Large intestine (tissue), 3 donors: Measurements from ENCODE around the gene TAAR6. TPM values are rescaled to one million over a fixed set of nuclear protein-coding genes. Genes with fewer than 3 reads are reported as not detected.

Experiments
- DNase-seq, 2 donors: peaks; one replicate each; pipeline versions ENCODE4 v3.0.0 to v3.0.0-alpha.2; 2013
- H3K27ac ChIP-seq: one replicate; pipeline ENCODE4 v1.5.1; 2013; ENCODE audit warnings: low read length
- H3K27me3 ChIP-seq: 2 replicates; pipeline ENCODE4 v1.6.1; 2013; ENCODE audit warnings: low read length; ENCODE audit not compliant: control insufficient read depth, insufficient read depth
- H3K36me3 ChIP-seq: 2 replicates; pipeline ENCODE4 v1.6.1; 2013; ENCODE audit warnings: low read length; ENCODE audit not compliant: control insufficient read depth, insufficient read depth
- H3K4me1 ChIP-seq: one replicate; pipeline ENCODE4 v1.6.1; 2013; ENCODE audit warnings: low read length; ENCODE audit not compliant: control insufficient read depth, insufficient read depth
- H3K4me3 ChIP-seq: one replicate; pipeline ENCODE4 v1.5.1; 2013; ENCODE audit warnings: low read length
- H3K9me3 ChIP-seq: one replicate; pipeline ENCODE4 v1.6.1; 2013; ENCODE audit warnings: mild to moderate bottlenecking, low read depth, low read length, moderate library complexity; ENCODE audit not compliant: control insufficient read depth
- WGBS: methylation state at CpG from one replicate; pipeline ENCODE4 v1.1.5; 2013; ENCODE audit warnings: low lambda C conversion rate; ENCODE audit not compliant: insufficient coverage; 5-methylcytosine and 5-hydroxymethylcytosine counted together
- polyA plus RNA-seq: library from polyadenylated mRNA; unstranded; fragments of 120-200 nt; gene quantifications from one replicate; pipeline ENCODE4 v1.2.1, GENCODE V29; 2013

The TAAR6 gene
- polyA plus RNA-seq, 1 donor = not detected

GRCh38 chr6:132612449-132613108, 42.5 kb downstream of the TAAR6 start:
- Histone ChIP-seq H3K27ac (peak overlapping the region; percentile 64), H3K4me1 (peaks cover 19% of the 10 kb centered on the region), H3K9me3 (no peaks in the 10 kb centered on the region), H3K27me3 (no peaks in the 10 kb centered on the region), H3K36me3 (no peaks in the 10 kb centered on the region), H3K4me3 (no peak overlapping the region)
- WGBS = 80% methylated on average over 1 of the region's 4 CpGs
- DNase-seq = peak; percentile 38 to 83

DNA sequence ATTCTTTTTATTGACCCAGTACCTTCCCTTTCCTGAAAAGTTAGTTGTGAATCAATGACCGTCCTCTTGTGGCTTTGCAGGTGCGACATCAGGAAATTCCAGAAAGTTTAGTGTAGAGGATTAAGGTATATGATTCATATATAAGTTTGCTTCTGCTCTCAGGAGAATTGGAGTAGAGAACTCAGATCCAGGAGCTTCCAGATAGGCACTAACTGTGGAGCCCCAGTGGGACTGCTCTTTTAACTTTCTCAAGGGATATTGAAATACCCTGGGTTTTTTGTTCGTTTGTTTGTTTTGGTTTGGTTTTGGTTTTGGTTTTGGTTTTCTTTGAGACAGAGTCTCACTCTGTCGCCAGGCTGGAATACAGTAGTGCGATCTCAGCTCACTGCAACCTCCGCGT, 44.4 kb downstream of the TAAR6 start:
- H3K9me3 ChIP-seq = no peaks in the 10 kb centered on the region
- H3K27me3 ChIP-seq = no peaks in the 10 kb centered on the region
- no peak overlapping the region for H3K4me3 ChIP-seq
- no peak overlapping the region for H3K27ac ChIP-seq
- DNase-seq = no peak
- WGBS = no CpG with 5 or more reads among the region's 7 CpGs
- peaks cover 13% of the 10 kb centered on the region for H3K4me1 ChIP-seq
- no peaks in the 10 kb centered on the region for H3K36me3 ChIP-seq

DNA sequence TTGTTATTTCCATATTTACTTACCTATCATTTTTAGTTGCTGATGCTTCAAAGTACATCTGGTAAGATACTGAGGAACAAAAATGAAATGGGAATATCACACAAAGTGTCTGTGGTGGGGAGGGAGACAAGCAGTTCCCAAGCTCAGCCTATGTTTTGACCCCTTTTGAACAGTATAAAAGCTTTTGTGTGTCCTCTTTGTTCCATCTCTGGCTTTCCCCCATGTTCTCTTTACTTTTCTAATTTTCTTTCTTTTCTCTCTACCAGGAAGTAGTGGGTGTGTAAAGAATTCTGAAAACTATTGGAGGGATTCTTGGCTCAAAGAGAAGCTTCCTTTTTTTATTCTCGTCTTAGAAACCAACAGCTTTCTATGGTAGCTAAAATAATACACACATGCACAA, 46.6 kb downstream of the TAAR6 start:
- no peaks in the 10 kb centered on the region for H3K27me3 ChIP-seq
- no peak for DNase-seq
- no peak overlapping the region for H3K27ac ChIP-seq
- H3K4me3 ChIP-seq = no peak overlapping the region
- H3K9me3 ChIP-seq = no peaks in the 10 kb centered on the region
- H3K4me1 ChIP-seq = peaks cover 11% of the 10 kb centered on the region
- H3K36me3 ChIP-seq = no peaks in the 10 kb centered on the region
- 88% methylated on average over 1 of the region's 1 CpG for WGBS

Other genes starting within 250 kb of the TAAR6 start
- gene MOXD1, start 168.8 kb upstream of the TAAR6 start, polyA plus RNA-seq = 13.6 TPM
- gene STX7, start 57.2 kb upstream of the TAAR6 start, polyA plus RNA-seq = 78.6 TPM
- gene TAAR9, start 32.0 kb upstream of the TAAR6 start, polyA plus RNA-seq = not detected
- not detected for gene TAAR8, start 17.6 kb upstream of the TAAR6 start, polyA plus RNA-seq
- not detected for gene TAAR5, start 19.4 kb downstream of the TAAR6 start, polyA plus RNA-seq
- gene TAAR2, start 54.0 kb downstream of the TAAR6 start, polyA plus RNA-seq = not detected
- gene TAAR1, start 88.9 kb downstream of the TAAR6 start, polyA plus RNA-seq = not detected
- gene VNN1, start 143.7 kb downstream of the TAAR6 start, polyA plus RNA-seq = 2.0 TPM
- gene VNN2, start 187.6 kb downstream of the TAAR6 start, polyA plus RNA-seq = 1.2 TPM
- gene SLC18B1, start 228.3 kb downstream of the TAAR6 start, polyA plus RNA-seq = 27.9 TPM
- gene RPS12, start 244.2 kb downstream of the TAAR6 start, polyA plus RNA-seq = 2,932 TPM